Glutamatergic neuron (in vitro differentiated cells): ENCODE results near the gene MVP. TPM values are rescaled to one million over a fixed set of nuclear protein-coding genes. Genes with fewer than 3 reads are reported as not detected.
"Not testable (repeated sequence)": the region's sequence is repeated elsewhere in the genome, so short reads cannot be mapped to it uniquely, and the experiment has no call there.

Experiments
- DNase-seq: peaks from one replicate; pipeline ENCODE4 v3.0.0; 2022
- H3K27ac Mint-ChIP-seq: one replicate; pipeline ENCODE4 v1.8.0; 2020; ENCODE audit warnings: mild to moderate bottlenecking, mixed read lengths, inconsistent platforms; ENCODE audit not compliant: unreplicated experiment
- H3K27me3 Mint-ChIP-seq: one replicate; pipeline ENCODE4 v1.8.0; 2020; ENCODE audit warnings: mild to moderate bottlenecking, moderate library complexity, mixed read lengths, inconsistent platforms; ENCODE audit not compliant: unreplicated experiment
- H3K36me3 Mint-ChIP-seq: one replicate; pipeline ENCODE4 v1.8.0; 2020; ENCODE audit warnings: mild to moderate bottlenecking, mixed read lengths, inconsistent platforms; ENCODE audit not compliant: unreplicated experiment
- H3K4me1 Mint-ChIP-seq: one replicate; pipeline ENCODE4 v1.8.0; 2020; ENCODE audit warnings: mild to moderate bottlenecking, low read depth, mixed read lengths, inconsistent platforms; ENCODE audit not compliant: unreplicated experiment
- H3K4me3 Mint-ChIP-seq: one replicate; pipeline ENCODE4 v1.8.0; 2020; ENCODE audit warnings: mild to moderate bottlenecking, mixed read lengths, inconsistent platforms; ENCODE audit not compliant: unreplicated experiment
- H3K9me3 Mint-ChIP-seq: one replicate; pipeline ENCODE4 v1.8.0; 2020; ENCODE audit warnings: mild to moderate bottlenecking, moderate library complexity, mixed read lengths, inconsistent platforms; ENCODE audit not compliant: unreplicated experiment
- total RNA-seq: library from RNA; stranded (reverse); fragmentation: NEBNext Ultra II Directional; extraction: Animal tissue kit (Norgen Biotek cat#: 25700); gene quantifications from one replicate; pipeline ENCODE4 v1.2.1, GENCODE V29; 2021; ENCODE audit not compliant: unreplicated experiment
- TF ChIP-seq, protein P1 (sequence below): fragments of 200-600 bp; sonication (generic); IDR thresholded peaks from one replicate; pipeline ENCODE4 v1.5.0; 2021; ENCODE audit not compliant: partially characterized antibody, unreplicated experiment

The MVP gene
- total RNA-seq, 1 donor from 2014 or later, result 82.7 TPM

DNA sequence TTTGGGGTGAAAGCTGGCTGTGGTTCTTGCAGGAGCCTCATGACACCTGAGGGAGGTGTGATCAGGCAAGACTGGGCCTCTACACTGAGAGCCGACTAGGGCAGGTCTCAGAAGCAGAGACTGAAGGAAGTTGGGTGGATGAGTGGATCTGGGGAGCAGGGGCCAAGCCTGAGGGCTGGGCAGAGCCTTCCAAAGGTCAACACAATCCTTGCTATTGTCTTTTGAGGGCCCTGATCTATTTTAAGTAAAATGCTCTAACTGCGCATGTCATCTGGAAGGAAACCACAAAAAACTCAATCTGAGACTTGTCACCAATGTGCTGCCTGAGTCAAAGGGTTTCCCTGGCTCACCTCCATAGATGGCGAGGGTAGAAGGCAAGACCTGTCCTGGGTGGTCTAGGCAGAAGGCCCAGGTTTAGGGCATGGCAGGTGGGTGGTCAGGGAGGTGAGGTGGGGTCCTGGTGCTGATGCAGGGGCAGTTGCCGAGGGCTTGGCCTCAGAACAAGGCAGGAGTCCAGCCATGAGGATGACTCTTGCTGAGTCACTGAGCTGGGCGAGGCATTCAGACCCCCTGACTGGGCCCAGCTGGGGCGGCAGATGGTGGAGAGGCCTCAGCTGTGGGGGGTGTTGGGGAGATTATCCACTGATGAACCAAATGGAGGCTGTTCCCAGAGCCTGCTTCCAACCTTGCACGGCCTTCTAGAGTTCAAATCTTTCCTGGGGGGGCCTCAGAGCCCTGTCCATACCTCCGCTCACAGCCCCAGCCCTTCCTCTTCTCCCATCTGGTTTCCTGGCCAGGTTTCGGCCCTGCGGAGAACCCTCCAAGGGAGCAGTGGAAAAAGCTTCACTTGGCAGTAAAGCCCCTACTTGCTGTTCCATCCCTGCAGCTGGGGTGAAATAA, 5.1 kb downstream of the MVP start:
- peak; percentile 84 for DNase-seq
- H3K4me3 Mint-ChIP-seq, result peak overlapping the region; percentile 69
- H3K4me1 Mint-ChIP-seq, result peaks cover 27% of the 10 kb centered on the region
- TF ChIP-seq, protein P1, sequence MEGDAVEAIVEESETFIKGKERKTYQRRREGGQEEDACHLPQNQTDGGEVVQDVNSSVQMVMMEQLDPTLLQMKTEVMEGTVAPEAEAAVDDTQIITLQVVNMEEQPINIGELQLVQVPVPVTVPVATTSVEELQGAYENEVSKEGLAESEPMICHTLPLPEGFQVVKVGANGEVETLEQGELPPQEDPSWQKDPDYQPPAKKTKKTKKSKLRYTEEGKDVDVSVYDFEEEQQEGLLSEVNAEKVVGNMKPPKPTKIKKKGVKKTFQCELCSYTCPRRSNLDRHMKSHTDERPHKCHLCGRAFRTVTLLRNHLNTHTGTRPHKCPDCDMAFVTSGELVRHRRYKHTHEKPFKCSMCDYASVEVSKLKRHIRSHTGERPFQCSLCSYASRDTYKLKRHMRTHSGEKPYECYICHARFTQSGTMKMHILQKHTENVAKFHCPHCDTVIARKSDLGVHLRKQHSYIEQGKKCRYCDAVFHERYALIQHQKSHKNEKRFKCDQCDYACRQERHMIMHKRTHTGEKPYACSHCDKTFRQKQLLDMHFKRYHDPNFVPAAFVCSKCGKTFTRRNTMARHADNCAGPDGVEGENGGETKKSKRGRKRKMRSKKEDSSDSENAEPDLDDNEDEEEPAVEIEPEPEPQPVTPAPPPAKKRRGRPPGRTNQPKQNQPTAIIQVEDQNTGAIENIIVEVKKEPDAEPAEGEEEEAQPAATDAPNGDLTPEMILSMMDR, result no peak
- H3K36me3 Mint-ChIP-seq, result no peaks in the 10 kb centered on the region
- peaks cover 11% of the 10 kb centered on the region for H3K9me3 Mint-ChIP-seq
- H3K27me3 Mint-ChIP-seq, result peaks cover 12% of the 10 kb centered on the region
- H3K27ac Mint-ChIP-seq, result peak overlapping the region; percentile 99

DNA sequence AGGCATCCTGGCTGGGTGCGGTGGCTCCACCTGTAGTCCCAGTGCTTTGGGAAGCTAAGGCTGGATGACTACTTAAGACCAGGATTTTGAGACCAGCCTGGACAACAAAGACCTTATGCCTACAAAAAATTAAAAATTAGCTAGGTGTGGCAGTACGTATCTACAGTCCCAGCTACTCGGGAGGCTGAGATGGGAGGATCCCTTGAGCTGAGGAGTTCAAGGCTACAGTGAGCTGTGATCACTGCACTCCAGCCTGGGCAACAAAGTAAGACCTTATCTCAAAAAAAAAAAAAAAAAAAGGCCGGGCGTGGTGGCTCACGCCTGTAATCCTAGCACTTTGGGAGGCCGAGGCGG, 6.1 kb downstream of the MVP start:
- DNase-seq, result no peak
- Mint-ChIP-seq H3K4me3 (no peak overlapping the region), H3K9me3 (peaks cover 11% of the 10 kb centered on the region), H3K4me1 (peaks cover 22% of the 10 kb centered on the region), H3K27me3 (peaks cover 12% of the 10 kb centered on the region), H3K27ac (peak overlapping the region; percentile 99), H3K36me3 (no peaks in the 10 kb centered on the region)
- TF ChIP-seq, protein P1, result no peak

DNA sequence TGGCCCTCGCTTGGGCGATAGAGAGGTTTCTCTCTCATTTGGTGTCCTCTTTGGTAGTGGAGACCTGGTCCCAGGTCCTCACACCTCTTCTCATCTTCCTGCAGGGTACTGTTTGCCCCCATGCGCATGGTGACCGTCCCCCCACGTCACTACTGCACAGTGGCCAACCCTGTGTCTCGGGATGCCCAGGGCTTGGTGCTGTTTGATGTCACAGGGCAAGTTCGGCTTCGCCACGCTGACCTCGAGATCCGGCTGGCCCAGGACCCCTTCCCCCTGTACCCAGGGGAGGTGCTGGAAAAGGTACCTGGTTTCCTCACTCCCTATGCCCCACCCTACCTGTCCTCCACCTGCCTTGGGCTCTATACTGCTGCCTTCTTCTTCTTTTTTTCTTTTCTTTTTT, 10.5 kb downstream of the MVP start:
- TF ChIP-seq, protein P1, result no peak
- no peak overlapping the region for H3K27ac Mint-ChIP-seq
- DNase-seq, result no peak
- peaks cover 5% of the 10 kb centered on the region for H3K27me3 Mint-ChIP-seq
- peaks cover 3% of the 10 kb centered on the region for H3K9me3 Mint-ChIP-seq
- H3K36me3 Mint-ChIP-seq, result no peaks in the 10 kb centered on the region
- no peak overlapping the region for H3K4me3 Mint-ChIP-seq
- peaks cover 8% of the 10 kb centered on the region for H3K4me1 Mint-ChIP-seq

DNA sequence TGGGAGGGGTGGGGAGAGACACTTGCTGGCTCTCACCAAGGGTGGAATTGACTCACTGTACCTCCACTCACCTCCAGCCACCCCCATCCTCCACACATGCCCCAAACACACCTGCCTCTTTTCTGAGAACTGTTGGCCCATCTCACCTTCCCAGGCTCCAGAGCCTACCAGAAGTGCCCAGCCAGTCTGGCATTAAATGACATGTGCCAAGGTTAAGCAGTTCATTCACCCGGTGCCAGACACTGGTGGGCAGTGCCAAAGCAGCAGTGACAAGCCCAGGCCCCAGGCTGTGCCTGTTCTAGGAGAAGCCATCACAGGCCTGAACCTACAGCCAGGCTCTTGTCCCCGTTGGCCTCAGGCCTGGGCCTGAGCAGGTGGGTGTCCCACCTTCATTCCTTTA, 11.2 kb downstream of the MVP start:
- H3K9me3 Mint-ChIP-seq, result peaks cover 3% of the 10 kb centered on the region
- no peaks in the 10 kb centered on the region for H3K36me3 Mint-ChIP-seq
- DNase-seq, result no peak
- TF ChIP-seq, protein P1, result no peak
- H3K27me3 Mint-ChIP-seq, result peaks cover 4% of the 10 kb centered on the region
- H3K4me3 Mint-ChIP-seq, result no peak overlapping the region
- peaks cover 5% of the 10 kb centered on the region for H3K4me1 Mint-ChIP-seq
- H3K27ac Mint-ChIP-seq, result no peak overlapping the region

DNA sequence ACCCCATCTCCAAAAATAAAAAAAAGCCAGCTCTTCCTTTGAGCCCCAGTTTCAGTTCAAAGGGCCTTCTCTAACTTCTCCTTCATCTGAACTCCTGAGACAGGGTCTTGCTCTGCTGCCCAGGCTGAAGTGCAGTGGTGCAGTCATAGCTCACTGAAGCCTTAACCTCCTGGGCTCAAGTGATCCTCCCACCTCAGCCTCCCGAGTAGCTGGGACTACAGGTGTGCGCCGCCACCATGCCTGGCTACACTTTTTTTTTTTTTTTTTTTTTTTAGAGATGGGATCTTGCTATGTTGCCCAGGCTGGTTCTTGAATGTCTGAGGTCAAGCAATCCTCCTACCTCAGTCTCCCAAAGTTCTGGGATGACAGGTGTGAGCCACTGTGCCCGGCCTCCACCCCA, 13.0 kb downstream of the MVP start:
- not testable (repeated sequence) for H3K4me3 Mint-ChIP-seq, H3K36me3 Mint-ChIP-seq, H3K27me3 Mint-ChIP-seq, H3K9me3 Mint-ChIP-seq, DNase-seq, H3K4me1 Mint-ChIP-seq, H3K27ac Mint-ChIP-seq
